ENCODE data around the gene PLA2G4D.
A peak's percentile ranks its signal among the peaks of the same experiment; 100 is the strongest.

The PLA2G4D gene

DNA sequence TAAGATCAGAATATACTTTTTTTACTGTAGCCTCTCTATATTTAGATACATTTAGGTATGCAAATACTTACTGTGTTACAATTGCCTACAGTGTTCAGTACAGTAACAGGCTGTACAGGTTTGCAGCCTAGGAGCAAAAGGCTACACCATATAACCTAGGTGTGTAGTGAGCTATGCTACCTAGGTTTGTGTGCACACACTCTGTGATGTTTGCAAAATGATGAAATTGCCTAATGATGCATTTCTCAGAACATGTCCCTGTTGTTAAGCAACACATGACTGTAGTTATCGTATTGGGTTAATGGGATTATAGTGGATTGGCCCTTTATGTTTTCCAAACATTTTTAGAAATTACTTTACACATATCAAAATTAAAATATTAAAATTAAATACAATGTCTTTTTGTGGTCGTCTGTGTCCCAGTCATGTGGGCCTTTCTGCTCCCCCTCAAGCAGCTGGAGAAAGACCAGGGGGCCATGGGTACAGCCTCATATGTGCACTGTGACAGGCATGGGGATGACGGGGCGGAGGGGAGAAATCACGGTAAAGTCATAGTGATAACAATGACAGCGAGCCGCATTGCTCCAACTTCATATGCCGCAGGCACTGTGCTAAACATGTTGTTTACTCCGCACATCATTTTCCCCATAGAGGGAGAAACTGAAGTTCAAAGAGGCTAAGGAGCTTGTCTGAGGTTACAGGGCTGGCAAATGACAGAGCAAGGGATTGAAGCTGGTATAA is 46.1 kb downstream of the PLA2G4D start:
- DNase-seq: no peak

- no peak for DNase-seq
Measured at GRCh38 chr15:42046597-42046996, 47.8 kb downstream of the PLA2G4D start.

DNA sequence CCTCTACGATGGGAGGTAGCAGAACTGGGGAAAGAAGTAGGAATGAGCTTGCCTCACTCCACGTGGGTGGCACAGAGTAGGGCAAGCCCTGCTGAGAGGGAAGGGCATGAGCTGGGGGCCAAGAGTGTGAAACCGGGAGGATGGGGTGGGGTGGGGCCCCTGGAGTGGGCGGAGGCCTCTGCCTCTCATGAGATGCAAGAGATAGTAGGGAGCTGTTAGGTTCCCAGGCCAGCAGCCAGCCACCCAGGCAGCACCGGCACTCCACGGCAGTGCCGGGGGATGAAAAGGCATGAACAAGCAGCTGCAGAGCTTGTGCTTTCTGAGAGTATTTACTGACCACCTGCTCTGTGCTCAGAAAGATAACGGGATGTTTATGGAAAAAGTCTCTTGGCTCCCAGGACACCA is 49.1 kb downstream of the PLA2G4D start:
- DNase-seq: no peak

- no peak for DNase-seq
Measured at GRCh38 chr15:42042602-42043400, 51.6 kb downstream of the PLA2G4D start.

- DNase-seq: no peak
Measured at GRCh38 chr15:42038401-42038800, 56.0 kb downstream of the PLA2G4D start.

- DNase-seq: no peak
Measured at GRCh38 chr15:42037656-42038055, 56.7 kb downstream of the PLA2G4D start.

DNA sequence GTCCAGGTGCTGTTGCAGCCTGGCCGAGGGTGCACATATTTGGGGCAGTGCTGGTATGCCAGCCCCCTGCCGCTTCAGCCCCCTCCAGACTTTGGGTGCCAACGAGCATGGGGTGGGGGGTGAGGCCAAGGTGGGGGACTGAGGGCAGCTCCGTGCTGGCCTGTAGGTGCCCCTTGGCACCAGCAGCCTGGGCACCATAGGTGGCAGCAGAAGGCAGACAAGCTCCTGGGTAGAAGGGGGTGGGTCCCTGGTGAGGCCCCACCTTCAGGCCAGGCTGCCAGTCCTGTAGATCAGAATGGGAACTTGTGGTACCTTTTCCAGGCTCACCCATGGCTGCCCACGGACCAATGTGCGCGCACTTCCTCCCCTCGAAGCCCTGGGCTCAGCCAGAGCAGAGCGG is 57.4 kb downstream of the PLA2G4D start:
- DNase-seq: no peak

DNA sequence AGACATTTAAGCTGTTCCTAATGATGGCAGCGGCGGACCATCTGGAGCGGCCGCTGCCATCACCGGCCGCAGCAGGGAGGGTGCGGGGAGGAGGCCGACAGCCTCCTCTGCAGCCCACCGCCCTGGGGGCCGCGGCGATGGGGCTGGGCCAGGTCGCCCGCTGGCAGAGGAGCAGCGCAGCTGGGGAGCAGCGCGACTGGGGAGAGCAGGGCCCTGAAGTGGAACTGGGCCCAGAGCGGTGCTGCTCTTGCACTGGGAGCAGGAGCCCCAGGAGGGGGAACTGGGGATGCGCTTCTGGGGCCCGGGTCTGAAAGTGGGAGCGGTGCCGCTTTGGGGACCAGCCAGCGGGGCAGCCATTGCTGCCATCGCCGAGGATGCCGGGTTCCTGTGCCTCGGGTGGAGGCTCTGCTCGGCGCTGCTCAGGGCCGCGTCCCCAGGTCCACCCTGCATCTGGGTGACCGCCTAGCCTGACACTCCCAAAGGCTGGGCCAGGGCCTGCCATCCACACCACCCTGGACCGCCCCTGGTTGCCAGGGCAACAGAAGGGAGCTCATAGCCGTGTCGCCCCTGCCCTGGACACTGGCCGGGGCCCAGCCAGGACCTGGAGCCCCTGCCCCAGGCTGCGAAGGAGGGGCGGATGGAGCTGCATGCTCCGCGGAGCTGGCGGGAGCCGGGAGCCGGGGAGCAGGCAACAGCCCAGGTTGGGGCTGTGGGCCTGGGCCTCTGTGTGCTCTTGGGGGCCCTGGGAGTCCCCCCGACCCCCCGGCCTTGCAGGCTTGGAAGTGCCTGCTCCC is 58.1 kb downstream of the PLA2G4D start:
- no peak for DNase-seq

DNA sequence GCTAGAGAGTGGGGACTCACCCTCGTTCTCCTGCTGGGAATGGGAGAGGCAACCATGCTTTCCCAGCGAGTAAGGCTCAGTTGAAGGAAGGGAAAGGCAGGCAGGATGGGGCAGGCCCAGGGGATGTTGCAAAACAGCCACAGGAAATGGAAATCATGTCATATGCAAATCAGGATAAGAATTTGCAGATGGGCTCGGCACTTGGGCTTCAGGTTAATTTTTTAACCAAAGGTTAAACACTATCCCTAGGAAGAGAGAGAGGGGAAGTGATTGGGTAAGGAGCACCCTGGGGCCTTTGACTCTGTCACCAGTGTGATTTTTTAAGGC is 59.0 kb downstream of the PLA2G4D start:
- peak in 1 of 2 experiments; percentile 0 for DNase-seq

DNA sequence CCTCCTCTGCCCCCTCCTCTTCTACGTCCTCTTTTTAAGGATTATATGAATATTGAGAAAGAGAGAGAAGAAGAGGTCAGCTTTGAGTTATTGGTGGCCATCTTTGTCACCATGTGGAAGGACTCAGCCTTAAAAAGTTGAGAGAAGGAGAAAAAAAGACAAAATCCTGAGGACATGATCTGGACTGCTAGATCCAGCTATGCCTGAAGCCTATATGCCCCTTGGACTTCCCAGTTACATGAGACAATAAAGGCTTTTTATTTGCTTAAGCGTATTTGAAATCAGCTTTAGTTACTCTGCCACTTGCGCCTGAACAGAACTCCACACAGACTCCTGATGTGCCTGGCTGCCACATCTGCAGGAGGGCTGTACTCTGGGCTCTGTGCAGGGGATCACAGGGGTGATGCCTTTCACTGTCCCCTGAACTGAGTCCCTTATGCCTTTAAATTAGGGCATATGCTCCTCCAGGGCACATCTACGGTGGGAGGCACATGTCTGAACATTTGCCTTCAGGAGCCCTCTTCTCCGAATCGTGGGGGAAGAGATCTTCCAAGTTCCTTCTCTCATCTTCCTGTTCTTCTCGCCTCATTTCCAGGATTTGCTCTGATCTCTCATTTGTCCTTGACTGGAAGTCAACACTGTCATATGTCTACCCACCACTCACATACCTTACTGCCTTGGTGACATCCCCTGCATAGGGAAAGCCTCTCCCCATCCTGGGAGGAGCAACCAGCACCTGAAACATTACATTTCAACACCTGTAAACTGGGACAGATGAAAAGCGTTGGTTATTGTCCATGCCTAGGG is 59.5 kb downstream of the PLA2G4D start:
- DNase-seq: no peak

- DNase-seq: no peak
Measured at GRCh38 chr15:42033214-42033873, 61.0 kb downstream of the PLA2G4D start.

DNA sequence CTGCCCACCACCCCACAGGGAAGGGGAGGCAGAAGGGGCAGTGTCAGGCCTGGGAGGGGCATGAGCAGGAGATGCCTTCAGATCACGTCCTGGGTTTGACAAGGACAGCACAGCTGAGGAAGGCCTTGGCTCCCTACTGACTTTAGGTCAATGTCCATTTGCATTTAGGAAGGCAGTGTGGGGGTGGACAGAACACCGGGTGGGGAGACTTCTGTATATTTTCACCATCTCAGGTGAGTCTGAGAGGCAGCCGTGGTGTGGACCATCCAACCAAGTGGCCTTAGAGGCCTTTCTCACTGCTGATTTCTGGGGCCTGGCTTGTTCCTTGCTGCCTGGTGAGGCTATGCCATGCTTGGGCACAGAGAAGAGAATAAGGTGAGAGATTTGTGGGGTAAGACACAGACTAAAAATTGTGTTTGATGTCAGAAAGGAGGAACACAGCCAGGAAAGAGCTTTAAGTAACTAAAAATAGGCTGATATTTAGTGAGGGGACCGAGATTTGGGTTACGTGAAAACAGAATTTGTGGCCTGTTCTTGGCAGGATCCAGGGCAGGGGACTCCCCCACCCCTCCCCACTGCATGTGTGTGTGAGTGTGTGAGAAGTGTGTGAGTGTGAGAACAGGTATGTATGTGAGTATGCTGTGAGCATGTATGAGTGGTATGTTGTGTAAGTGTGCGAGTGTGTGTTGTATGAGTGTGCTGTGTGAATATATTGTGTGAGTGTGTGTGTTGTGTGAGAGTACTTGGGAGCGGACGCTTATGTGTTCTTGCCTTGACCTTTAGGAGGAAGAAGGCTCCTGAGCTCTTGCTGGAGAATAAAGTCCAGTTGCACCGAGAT is 61.8 kb downstream of the PLA2G4D start:
- no peak for DNase-seq

GRCh38 chr15:42031198-42031915 is 63.0 kb downstream of the PLA2G4D start:
- no peak for DNase-seq

- DNase-seq: no peak
Measured at GRCh38 chr15:42027521-42027920, 66.8 kb downstream of the PLA2G4D start.

- DNase-seq: no peak
Measured at GRCh38 chr15:42024303-42024702, 70.1 kb downstream of the PLA2G4D start.

DNA sequence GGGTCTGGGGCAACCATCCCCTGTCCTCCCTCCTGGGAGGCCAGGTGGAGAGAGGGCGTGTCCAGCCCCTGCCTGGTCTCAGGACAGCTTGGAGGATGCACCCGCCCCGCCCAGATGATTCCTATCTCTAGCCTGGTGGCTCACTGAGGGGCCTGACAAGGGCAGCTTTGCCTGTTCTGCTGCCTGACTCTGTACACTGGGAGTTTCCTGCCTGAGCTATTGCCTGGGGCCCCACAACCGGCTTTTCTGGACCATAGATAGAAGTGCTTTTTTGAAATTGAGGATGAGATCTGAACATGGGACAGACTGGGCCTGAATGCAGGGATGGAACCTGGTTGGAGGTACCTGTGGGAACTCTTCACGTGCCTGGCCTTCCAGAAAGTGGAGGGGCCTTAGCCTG is 72.8 kb downstream of the PLA2G4D start:
- DNase-seq: no peak

GRCh38 chr15:42020713-42021273 is 73.6 kb downstream of the PLA2G4D start, which contains the start of gene PLA2G4E:
PLA2G4E (minus strand) TSS chr15:42021042; CDS start chr15:42021030, 12 bp downstream.
- no peak for DNase-seq

GRCh38 chr15:42018306-42019224 is 75.8 kb downstream of the PLA2G4D start:
- no peak for DNase-seq
